Astrocyte (in vitro differentiated cells and primary cell): Measurements from ENCODE around the gene RALGAPB. TPM values are rescaled to one million over a fixed set of nuclear protein-coding genes. Genes with fewer than 3 reads are reported as not detected.
"Not testable (repeated sequence)": the region's sequence is repeated elsewhere in the genome, so short reads cannot be mapped to it uniquely, and the experiment has no call there.

Source experiments
- DNase-seq: peaks from one replicate; pipeline ENCODE4 v3.0.0-alpha.2; 2010; ENCODE audit warnings: low read depth
- FAIRE-seq: peaks from 2 replicates; lab custom pipeline; 2011; peaks lifted over from hg19 to GRCh38; lab: Jason Lieb, UNC
- H2AFZ ChIP-seq: 2 replicates; pipeline ENCODE4 v1.6.0; 2012; ENCODE audit warnings: low read depth, low read length, inconsistent platforms
- H3K27ac ChIP-seq: 2 replicates; pipeline ENCODE4 v1.5.1; 2011; ENCODE audit warnings: low read depth, low read length, inconsistent platforms
- H3K27me3 ChIP-seq: 2 replicates; pipeline ENCODE4 v1.6.0; 2011; ENCODE audit warnings: low read length, inconsistent platforms; ENCODE audit not compliant: insufficient read depth
- H3K36me3 ChIP-seq: 2 replicates; pipeline ENCODE4 v1.5.1; 2011; ENCODE audit warnings: low read length, inconsistent platforms; ENCODE audit not compliant: insufficient read depth
- H3K4me1 ChIP-seq: 2 replicates; pipeline ENCODE4 v1.5.1; 2011; ENCODE audit warnings: low read length, inconsistent platforms; ENCODE audit not compliant: insufficient read depth
- H3K4me2 ChIP-seq: 2 replicates; pipeline ENCODE4 v1.6.0; 2012; ENCODE audit warnings: low read length, inconsistent platforms
- H3K4me3 ChIP-seq: 2 replicates; pipeline ENCODE4 v1.5.1; 2011; ENCODE audit warnings: low read depth, mild to moderate bottlenecking, low read length, inconsistent platforms; ENCODE audit not compliant: insufficient read depth
- H3K79me2 ChIP-seq: 2 replicates; pipeline ENCODE4 v1.6.0; 2012; ENCODE audit warnings: mild to moderate bottlenecking, low read length, inconsistent platforms; ENCODE audit not compliant: insufficient read depth
- H3K9ac ChIP-seq: 2 replicates; pipeline ENCODE4 v1.6.0; 2012; ENCODE audit warnings: mild to moderate bottlenecking, low read length, inconsistent platforms
- H3K9me3 ChIP-seq: 2 replicates; pipeline ENCODE4 v1.5.1; 2012; ENCODE audit warnings: low read depth, mild to moderate bottlenecking, low read length, inconsistent platforms; ENCODE audit not compliant: insufficient read depth
- H4K20me1 ChIP-seq: 2 replicates; pipeline ENCODE4 v1.6.0; 2012; ENCODE audit warnings: low read length, inconsistent platforms; ENCODE audit not compliant: insufficient read depth
- H3K27ac Mint-ChIP-seq: one replicate; pipeline ENCODE4 v1.8.0; 2021; ENCODE audit warnings: mild to moderate bottlenecking, mixed read lengths; ENCODE audit not compliant: unreplicated experiment
- H3K27me3 Mint-ChIP-seq: one replicate; pipeline ENCODE4 v1.8.0; 2021; ENCODE audit warnings: low read depth, mixed read lengths; ENCODE audit not compliant: unreplicated experiment
- H3K36me3 Mint-ChIP-seq: one replicate; pipeline ENCODE4 v1.8.0; 2021; ENCODE audit warnings: low read depth, mixed read lengths; ENCODE audit not compliant: unreplicated experiment
- H3K4me1 Mint-ChIP-seq: one replicate; pipeline ENCODE4 v1.8.0; 2021; ENCODE audit warnings: low read depth, mixed read lengths; ENCODE audit not compliant: unreplicated experiment
- H3K4me3 Mint-ChIP-seq: one replicate; pipeline ENCODE4 v1.8.0; 2021; ENCODE audit warnings: mild to moderate bottlenecking, moderate library complexity, mixed read lengths; ENCODE audit not compliant: unreplicated experiment
- H3K9me3 Mint-ChIP-seq: one replicate; pipeline ENCODE4 v1.8.0; 2021; ENCODE audit warnings: mild to moderate bottlenecking, mixed read lengths; ENCODE audit not compliant: unreplicated experiment
- EZH2 ChIP-seq: IDR thresholded peaks from 2 replicates; pipeline ENCODE4 v1.6.1; 2012; ENCODE audit warnings: mild to moderate bottlenecking, low read length, inconsistent platforms; ENCODE audit not compliant: insufficient read depth
- total RNA-seq: library from RNA; stranded (reverse); gene quantifications from 2 replicates; pipeline ENCODE4 v1.2.1, GENCODE V29; 2021
- TF ChIP-seq, protein P1 (sequence below): IDR thresholded peaks from 2 replicates; pipeline ENCODE4 v1.5.1; 2011; ENCODE audit warnings: low read depth, mild to moderate bottlenecking, inconsistent platforms, low read length, moderate library complexity; ENCODE audit not compliant: insufficient read depth

The RALGAPB gene
- total RNA-seq, 1 donor from 2014 or later, result 40.2 TPM

DNA sequence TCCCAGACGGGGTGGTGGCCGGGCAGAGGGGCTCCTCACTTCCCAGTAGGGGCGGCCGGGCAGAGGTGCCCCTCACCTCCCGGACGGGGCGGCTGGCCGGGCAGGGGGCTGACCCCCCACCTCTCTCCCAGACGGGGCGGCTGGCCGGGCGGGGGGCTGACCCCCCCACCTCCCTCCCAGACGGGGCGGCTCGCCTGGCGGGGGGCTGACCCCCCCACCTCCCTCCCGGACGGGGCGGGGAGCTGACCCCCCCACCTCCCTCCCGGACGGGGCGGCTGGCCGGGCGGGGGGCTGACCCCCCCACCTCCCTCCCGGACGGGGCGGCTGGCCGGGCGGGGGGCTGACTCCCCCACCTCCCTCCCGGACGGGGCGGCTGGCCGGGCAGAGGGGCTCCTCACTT is 11.5 kb upstream of the RALGAPB start:
- not testable (repeated sequence) for H3K4me2 ChIP-seq, H3K27ac Mint-ChIP-seq, FAIRE-seq, H3K9me3 Mint-ChIP-seq, H3K27me3 ChIP-seq, H3K4me1 Mint-ChIP-seq, H3K36me3 Mint-ChIP-seq, H3K36me3 ChIP-seq, H3K9ac ChIP-seq, H3K9me3 ChIP-seq, H3K4me1 ChIP-seq, H3K79me2 ChIP-seq, DNase-seq, H3K4me3 ChIP-seq, H2AFZ ChIP-seq, H4K20me1 ChIP-seq, H3K27me3 Mint-ChIP-seq, H3K27ac ChIP-seq, H3K4me3 Mint-ChIP-seq

DNA sequence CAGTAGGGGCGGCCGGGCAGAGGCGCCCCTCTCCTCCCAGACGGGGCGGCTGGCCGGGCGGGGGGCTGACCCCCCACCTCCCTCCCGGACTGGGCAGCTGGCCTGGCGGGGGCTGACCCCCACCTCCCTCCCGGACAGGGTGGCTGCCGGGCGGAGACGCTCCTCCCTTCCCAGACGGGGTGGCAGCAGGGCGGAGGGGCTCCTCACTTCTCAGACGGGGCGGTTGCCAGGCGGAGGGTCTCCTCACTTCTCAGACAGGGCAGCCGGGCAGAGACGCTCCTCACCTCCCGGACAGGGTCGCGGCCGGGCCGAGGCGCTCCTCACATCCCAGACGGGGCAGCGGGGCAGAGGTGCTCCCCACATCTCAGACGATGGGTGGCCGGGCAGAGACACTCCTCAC is 11.1 kb upstream of the RALGAPB start:
- not testable (repeated sequence) for H3K9me3 ChIP-seq, H3K4me3 ChIP-seq, H3K4me2 ChIP-seq, H3K4me1 ChIP-seq, H3K27ac Mint-ChIP-seq, H2AFZ ChIP-seq, H3K79me2 ChIP-seq, H3K4me1 Mint-ChIP-seq, H3K27ac ChIP-seq, H3K27me3 ChIP-seq, H3K36me3 ChIP-seq, H3K4me3 Mint-ChIP-seq, FAIRE-seq, H3K27me3 Mint-ChIP-seq, H4K20me1 ChIP-seq, DNase-seq, H3K36me3 Mint-ChIP-seq, H3K9ac ChIP-seq, H3K9me3 Mint-ChIP-seq

DNA sequence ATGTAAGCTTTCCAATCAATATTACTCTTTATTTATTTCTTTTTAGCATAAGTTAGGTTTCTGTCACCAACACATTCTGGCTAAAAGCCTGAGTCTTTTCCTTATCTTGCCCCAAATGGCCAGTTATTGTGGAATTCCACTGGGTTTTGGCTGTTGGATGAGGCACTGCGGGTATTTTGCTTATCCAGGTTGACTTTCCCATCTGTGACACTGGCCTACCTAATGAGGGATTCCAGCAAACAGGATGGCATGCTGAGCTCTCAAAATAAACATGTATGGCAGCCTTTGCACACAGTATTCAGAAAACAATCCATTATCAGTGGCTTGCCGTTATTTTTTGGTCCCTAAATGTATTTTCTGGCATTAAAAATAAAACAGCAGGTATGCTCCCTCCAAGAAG is 6.5 kb upstream of the RALGAPB start:
- TF ChIP-seq, protein P1, sequence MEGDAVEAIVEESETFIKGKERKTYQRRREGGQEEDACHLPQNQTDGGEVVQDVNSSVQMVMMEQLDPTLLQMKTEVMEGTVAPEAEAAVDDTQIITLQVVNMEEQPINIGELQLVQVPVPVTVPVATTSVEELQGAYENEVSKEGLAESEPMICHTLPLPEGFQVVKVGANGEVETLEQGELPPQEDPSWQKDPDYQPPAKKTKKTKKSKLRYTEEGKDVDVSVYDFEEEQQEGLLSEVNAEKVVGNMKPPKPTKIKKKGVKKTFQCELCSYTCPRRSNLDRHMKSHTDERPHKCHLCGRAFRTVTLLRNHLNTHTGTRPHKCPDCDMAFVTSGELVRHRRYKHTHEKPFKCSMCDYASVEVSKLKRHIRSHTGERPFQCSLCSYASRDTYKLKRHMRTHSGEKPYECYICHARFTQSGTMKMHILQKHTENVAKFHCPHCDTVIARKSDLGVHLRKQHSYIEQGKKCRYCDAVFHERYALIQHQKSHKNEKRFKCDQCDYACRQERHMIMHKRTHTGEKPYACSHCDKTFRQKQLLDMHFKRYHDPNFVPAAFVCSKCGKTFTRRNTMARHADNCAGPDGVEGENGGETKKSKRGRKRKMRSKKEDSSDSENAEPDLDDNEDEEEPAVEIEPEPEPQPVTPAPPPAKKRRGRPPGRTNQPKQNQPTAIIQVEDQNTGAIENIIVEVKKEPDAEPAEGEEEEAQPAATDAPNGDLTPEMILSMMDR, result no peak
- TF ChIP-seq EZH2, result no peak
- DNase-seq (no peak), FAIRE-seq (no peak)
- no peak overlapping the region for H3K4me2 ChIP-seq
- H3K9me3 ChIP-seq, result no peaks in the 10 kb centered on the region
- H3K27ac ChIP-seq, result no peak overlapping the region
- no peaks in the 10 kb centered on the region for H3K36me3 Mint-ChIP-seq
- H3K9ac ChIP-seq, result no peak overlapping the region
- no peak overlapping the region for H3K4me3 ChIP-seq
- H3K27me3 ChIP-seq, result peaks cover 8% of the 10 kb centered on the region
- no peak overlapping the region for H2AFZ ChIP-seq
- no peaks in the 10 kb centered on the region for H3K79me2 ChIP-seq
- H3K27me3 Mint-ChIP-seq, result peaks cover 10% of the 10 kb centered on the region
- no peak overlapping the region for H3K4me3 Mint-ChIP-seq
- no peaks in the 10 kb centered on the region for H3K36me3 ChIP-seq
- H3K4me1 Mint-ChIP-seq, result no peaks in the 10 kb centered on the region
- peaks cover 2% of the 10 kb centered on the region for H3K9me3 Mint-ChIP-seq
- no peaks in the 10 kb centered on the region for H4K20me1 ChIP-seq
- no peak overlapping the region for H3K27ac Mint-ChIP-seq
- no peaks in the 10 kb centered on the region for H3K4me1 ChIP-seq

DNA sequence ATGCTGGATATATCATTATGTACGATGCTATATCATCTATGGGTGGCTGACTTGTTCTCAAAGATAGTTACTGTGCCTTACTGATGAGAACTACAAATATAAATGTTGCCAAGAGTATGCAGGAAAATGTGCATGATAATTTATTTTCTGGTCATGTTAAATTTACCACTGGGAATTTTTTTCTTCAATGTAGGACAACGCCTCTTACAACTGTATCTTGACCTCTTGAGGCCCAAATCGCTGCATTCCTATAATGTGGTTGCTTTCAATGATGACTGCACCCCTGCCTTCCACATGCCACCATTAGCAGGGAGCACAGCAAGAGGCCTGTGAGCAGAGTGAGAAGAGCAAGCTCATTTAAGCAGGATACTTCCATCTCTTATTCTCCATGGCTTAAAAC is 5.7 kb upstream of the RALGAPB start:
- TF ChIP-seq, protein P1, result no peak
- TF ChIP-seq EZH2, result no peak
- H3K36me3 Mint-ChIP-seq, result no peaks in the 10 kb centered on the region
- H3K9me3 Mint-ChIP-seq, result peaks cover 2% of the 10 kb centered on the region

More for the DNA sequence above, 5.7 kb upstream of the RALGAPB start:
- Histone ChIP-seq H3K9me3 (no peaks in the 10 kb centered on the region), H2AFZ (no peak overlapping the region), H3K4me3 (no peak overlapping the region), H3K4me2 (no peak overlapping the region), H3K27ac (no peak overlapping the region), H3K4me1 (no peaks in the 10 kb centered on the region), H3K36me3 (no peaks in the 10 kb centered on the region), H3K27me3 (peaks cover 8% of the 10 kb centered on the region), H3K79me2 (no peaks in the 10 kb centered on the region), H4K20me1 (no peaks in the 10 kb centered on the region), H3K9ac (no peak overlapping the region)
- Mint-ChIP-seq H3K27ac (no peak overlapping the region), H3K4me1 (no peaks in the 10 kb centered on the region), H3K27me3 (peaks cover 10% of the 10 kb centered on the region), H3K4me3 (no peak overlapping the region)
- FAIRE-seq (no peak), DNase-seq (no peak)
